Liver (tissue), 9 donors: ENCODE data around the gene GRIP2. TPM values are rescaled to one million over a fixed set of nuclear protein-coding genes. Genes with fewer than 3 reads are reported as not detected.

Source experiments
- DNase-seq: peaks from one replicate; pipeline ENCODE4 v3.0.0-alpha.2; 2017; ENCODE audit warnings: low spot score
- H3K27ac ChIP-seq, 2 donors: one replicate each; pipeline ENCODE4 v1.7.0; 2013; ENCODE audit warnings: inconsistent platforms in 2 of 2, low read length in 2 of 2, control low read depth in 1 of 2, low read depth in 1 of 2, mild to moderate bottlenecking in 1 of 2
- H3K27me3 ChIP-seq, 4 donors: one replicate each; pipeline versions ENCODE4 v1.6.1 to v1.7.0; 2013; ENCODE audit warnings: low read length in 3 of 4, inconsistent platforms in 1 of 4, mild to moderate bottlenecking in 1 of 4, moderate library complexity in 1 of 4; ENCODE audit not compliant: control insufficient read depth in 4 of 4, insufficient read depth in 4 of 4
- H3K36me3 ChIP-seq, 4 donors: one replicate each; pipeline versions ENCODE4 v1.6.1 to v1.7.0; 2013; ENCODE audit warnings: low read length in 3 of 4, mild to moderate bottlenecking in 3 of 4, low read depth in 1 of 4, moderate library complexity in 1 of 4; ENCODE audit not compliant: control insufficient read depth in 4 of 4, insufficient read depth in 3 of 4
- H3K4me1 ChIP-seq, 4 donors: one replicate each; pipeline versions ENCODE4 v1.6.1 to v1.7.0; 2013; ENCODE audit warnings: low read length in 3 of 4, mild to moderate bottlenecking in 3 of 4, moderate library complexity in 1 of 4; ENCODE audit not compliant: control insufficient read depth in 4 of 4, insufficient read depth in 4 of 4
- H3K4me3 ChIP-seq, 3 donors: one replicate each; pipeline versions ENCODE4 v1.6.1 to v1.7.0; 2013; ENCODE audit warnings: low read length in 3 of 3, control low read depth in 1 of 3, low read depth in 1 of 3, mild to moderate bottlenecking in 1 of 3
- H3K9ac ChIP-seq, 2 donors: one replicate each; pipeline ENCODE4 v1.7.0; 2013; ENCODE audit warnings: low read length in 2 of 2, mild to moderate bottlenecking in 2 of 2, moderate library complexity in 2 of 2, control low read depth in 1 of 2, low read depth in 1 of 2
- H3K9me3 ChIP-seq, 4 donors: one replicate each; pipeline versions ENCODE4 v1.6.1 to v1.7.0; 2013; ENCODE audit warnings: low read length in 3 of 4; ENCODE audit not compliant: control insufficient read depth in 4 of 4
- EGR1 ChIP-seq, 2 donors: IDR thresholded peaks; 2 replicates each; pipeline ENCODE4 v1.6.1; 2016 to 2018; ENCODE audit warnings: antibody characterized with exemption in 2 of 2, low read depth in 2 of 2
- FOXA1 ChIP-seq: IDR thresholded peaks from 2 replicates; pipeline ENCODE4 v1.6.1; 2016; ENCODE audit warnings: antibody characterized with exemption
- FOXA2 ChIP-seq: IDR thresholded peaks from 2 replicates; pipeline ENCODE4 v1.6.1; 2016; ENCODE audit warnings: antibody characterized with exemption
- GABPA ChIP-seq, 2 donors: IDR thresholded peaks in 1 of 2; conservative IDR thresholded peaks in 1 of 2; 2 replicates each; pipeline ENCODE4 v1.6.1; 2016; ENCODE audit warnings: antibody characterized with exemption in 2 of 2, mild to moderate bottlenecking in 1 of 2, moderate library complexity in 1 of 2
- HNF4A ChIP-seq, 2 donors: conservative IDR thresholded peaks; 2 replicates each; pipeline ENCODE4 v1.6.1; 2016; ENCODE audit warnings: antibody characterized with exemption in 2 of 2, mild to moderate bottlenecking in 2 of 2
- HNF4G ChIP-seq: IDR thresholded peaks from 2 replicates; pipeline ENCODE4 v1.6.1; 2016; ENCODE audit warnings: antibody characterized with exemption
- JUND ChIP-seq, 2 donors: IDR thresholded peaks; 2 replicates each; pipeline ENCODE4 v1.6.1; 2016; ENCODE audit warnings: antibody characterized with exemption in 2 of 2
- NR2F2 ChIP-seq: IDR thresholded peaks from 2 replicates; pipeline ENCODE4 v1.6.1; 2016; ENCODE audit warnings: antibody characterized with exemption
- RAD21 ChIP-seq, 2 donors: IDR thresholded peaks; 2 replicates each; pipeline ENCODE4 v1.6.1; 2016; ENCODE audit warnings: antibody characterized with exemption in 2 of 2, mild to moderate bottlenecking in 2 of 2
- RXRA ChIP-seq, 2 donors: IDR thresholded peaks; 2 replicates each; pipeline ENCODE4 v1.6.1; 2017 to 2018; ENCODE audit warnings: antibody characterized with exemption in 2 of 2, mild to moderate bottlenecking in 1 of 2
- SP1 ChIP-seq: IDR thresholded peaks from 2 replicates; pipeline ENCODE4 v1.6.1; 2018; ENCODE audit warnings: antibody characterized with exemption, mild to moderate bottlenecking
- TAF1 ChIP-seq: conservative IDR thresholded peaks from 2 replicates; pipeline ENCODE4 v1.6.1; 2016; ENCODE audit warnings: antibody characterized with exemption, mild to moderate bottlenecking
- YY1 ChIP-seq: IDR thresholded peaks from 2 replicates; pipeline ENCODE4 v1.6.1; 2016; ENCODE audit warnings: antibody characterized with exemption, mild to moderate bottlenecking
- ZBTB33 ChIP-seq: IDR thresholded peaks from 2 replicates; pipeline ENCODE4 v1.6.1; 2016; ENCODE audit warnings: antibody characterized with exemption
- WGBS: extraction: QIAGEN DNeasy Blood & Tissue Kit; methylation state at CpG from one replicate; pipeline ENCODE4 v1.1.7; 2013; 5-methylcytosine and 5-hydroxymethylcytosine counted together
- polyA plus RNA-seq, 2 donors: library from polyadenylated mRNA; stranded (reverse) in 1 of 2; unstranded in 1 of 2; fragments of 200-250 nt in 1 of 2; fragments of >200 nt in 1 of 2; fragmentation: Nextera tagmentation in 1 of 2; extraction: Ambion mirVana in 1 of 2; gene quantifications; one replicate each; pipeline versions ENCODE4 v1.2.1 to v1.2.3, GENCODE V29; 2013 to 2015
- total RNA-seq, 2 donors: library from RNA; depleted of rRNA; stranded (reverse); fragments of >200 nt; gene quantifications; one replicate each; pipeline ENCODE4 v1.2.3, GENCODE V29; 2014
- TF ChIP-seq, protein P1 (sequence below): IDR thresholded peaks from 2 replicates; pipeline ENCODE4 v1.6.1; 2016; ENCODE audit warnings: antibody characterized with exemption
- TF ChIP-seq, protein P2 (sequence below): IDR thresholded peaks from 2 replicates; pipeline ENCODE4 v1.6.1; 2016; ENCODE audit warnings: antibody characterized with exemption
- TF ChIP-seq, protein P3 (sequence below): IDR thresholded peaks from 2 replicates; pipeline ENCODE4 v1.6.1; 2016; ENCODE audit warnings: antibody characterized with exemption, mild to moderate bottlenecking
- TF ChIP-seq, protein P4 (sequence below): fragments of 150-350 bp; IDR thresholded peaks from 2 replicates; pipeline ENCODE4 v1.5.1; 2017; ENCODE audit warnings: improper control_type of control experiment, low read depth, low read length; ENCODE audit not compliant: missing input control
- donor health status: healthy.
- donor health status: healthy.
- donor health status: healthy.
- donor health status: healthy.
- donor health status: healthy.

The GRIP2 gene
- total and polyA plus RNA-seq, 4 donors: 0.05 to 0.33 (median 0.09) TPM; not detected in 1

DNA sequence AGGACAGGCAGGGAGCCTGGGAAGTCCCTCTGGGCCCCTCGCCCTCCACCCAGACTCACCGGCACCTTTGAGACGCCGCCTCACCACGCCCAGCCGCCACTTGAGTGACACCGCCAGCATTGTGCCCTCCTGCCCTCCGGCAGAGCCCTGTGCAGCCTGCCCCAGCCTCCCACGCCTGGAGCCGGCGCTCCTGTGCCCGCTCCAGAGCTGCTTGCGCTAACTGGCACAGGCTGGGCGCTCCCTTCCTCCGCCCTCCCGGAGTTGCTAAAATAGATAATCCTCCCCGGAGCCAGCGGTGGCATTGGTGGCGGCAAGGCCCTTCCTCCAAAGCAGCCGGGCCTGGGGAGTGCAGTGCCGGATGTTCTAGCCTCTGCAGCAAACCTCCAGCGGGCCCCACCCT is 15.7 kb upstream of the GRIP2 start:
- DNase-seq: no peak
- Histone ChIP-seq H3K36me3 (no peaks in the 10 kb centered on the region), H3K4me3 (no peak overlapping the region), H3K4me1 (peaks cover 0 to 3% (median 1%) of the 10 kb centered on the region in 4 donors), H3K27me3 (no peaks in the 10 kb centered on the region), H3K27ac (no peak overlapping the region), H3K9me3 (no peaks in the 10 kb centered on the region), H3K9ac (no peak overlapping the region)
- 27% methylated on average over 22 of the region's 22 CpGs for WGBS
- TF ChIP-seq SP1 (no peak), HNF4A (conservative IDR thresholded peaks at IDR 0.05) (no peak), JUND (IDR thresholded peaks at IDR 0.05) (no peak), TAF1 (no peak), EGR1 (IDR thresholded peaks at IDR 0.05; ENCODE audit: low read depth in 2 of 2) (no peak), YY1 (no peak), RXRA (IDR thresholded peaks at IDR 0.05) (no peak), FOXA2 (no peak), HNF4G (no peak), RAD21 (IDR thresholded peaks at IDR 0.05) (no peak), GABPA (IDR thresholded peaks at IDR 0.05 in 1 of 2, conservative IDR thresholded peaks at IDR 0.05 in 1 of 2) (no peak), FOXA1 (no peak), NR2F2 (no peak), ZBTB33 (no peak)
- TF ChIP-seq, protein P1, sequence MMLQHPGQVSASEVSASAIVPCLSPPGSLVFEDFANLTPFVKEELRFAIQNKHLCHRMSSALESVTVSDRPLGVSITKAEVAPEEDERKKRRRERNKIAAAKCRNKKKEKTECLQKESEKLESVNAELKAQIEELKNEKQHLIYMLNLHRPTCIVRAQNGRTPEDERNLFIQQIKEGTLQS: no peak
- TF ChIP-seq, protein P2, sequence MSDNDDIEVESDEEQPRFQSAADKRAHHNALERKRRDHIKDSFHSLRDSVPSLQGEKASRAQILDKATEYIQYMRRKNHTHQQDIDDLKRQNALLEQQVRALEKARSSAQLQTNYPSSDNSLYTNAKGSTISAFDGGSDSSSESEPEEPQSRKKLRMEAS: no peak
- TF ChIP-seq, protein P3, sequence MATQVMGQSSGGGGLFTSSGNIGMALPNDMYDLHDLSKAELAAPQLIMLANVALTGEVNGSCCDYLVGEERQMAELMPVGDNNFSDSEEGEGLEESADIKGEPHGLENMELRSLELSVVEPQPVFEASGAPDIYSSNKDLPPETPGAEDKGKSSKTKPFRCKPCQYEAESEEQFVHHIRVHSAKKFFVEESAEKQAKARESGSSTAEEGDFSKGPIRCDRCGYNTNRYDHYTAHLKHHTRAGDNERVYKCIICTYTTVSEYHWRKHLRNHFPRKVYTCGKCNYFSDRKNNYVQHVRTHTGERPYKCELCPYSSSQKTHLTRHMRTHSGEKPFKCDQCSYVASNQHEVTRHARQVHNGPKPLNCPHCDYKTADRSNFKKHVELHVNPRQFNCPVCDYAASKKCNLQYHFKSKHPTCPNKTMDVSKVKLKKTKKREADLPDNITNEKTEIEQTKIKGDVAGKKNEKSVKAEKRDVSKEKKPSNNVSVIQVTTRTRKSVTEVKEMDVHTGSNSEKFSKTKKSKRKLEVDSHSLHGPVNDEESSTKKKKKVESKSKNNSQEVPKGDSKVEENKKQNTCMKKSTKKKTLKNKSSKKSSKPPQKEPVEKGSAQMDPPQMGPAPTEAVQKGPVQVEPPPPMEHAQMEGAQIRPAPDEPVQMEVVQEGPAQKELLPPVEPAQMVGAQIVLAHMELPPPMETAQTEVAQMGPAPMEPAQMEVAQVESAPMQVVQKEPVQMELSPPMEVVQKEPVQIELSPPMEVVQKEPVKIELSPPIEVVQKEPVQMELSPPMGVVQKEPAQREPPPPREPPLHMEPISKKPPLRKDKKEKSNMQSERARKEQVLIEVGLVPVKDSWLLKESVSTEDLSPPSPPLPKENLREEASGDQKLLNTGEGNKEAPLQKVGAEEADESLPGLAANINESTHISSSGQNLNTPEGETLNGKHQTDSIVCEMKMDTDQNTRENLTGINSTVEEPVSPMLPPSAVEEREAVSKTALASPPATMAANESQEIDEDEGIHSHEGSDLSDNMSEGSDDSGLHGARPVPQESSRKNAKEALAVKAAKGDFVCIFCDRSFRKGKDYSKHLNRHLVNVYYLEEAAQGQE: no peak
- TF ChIP-seq, protein P4, sequence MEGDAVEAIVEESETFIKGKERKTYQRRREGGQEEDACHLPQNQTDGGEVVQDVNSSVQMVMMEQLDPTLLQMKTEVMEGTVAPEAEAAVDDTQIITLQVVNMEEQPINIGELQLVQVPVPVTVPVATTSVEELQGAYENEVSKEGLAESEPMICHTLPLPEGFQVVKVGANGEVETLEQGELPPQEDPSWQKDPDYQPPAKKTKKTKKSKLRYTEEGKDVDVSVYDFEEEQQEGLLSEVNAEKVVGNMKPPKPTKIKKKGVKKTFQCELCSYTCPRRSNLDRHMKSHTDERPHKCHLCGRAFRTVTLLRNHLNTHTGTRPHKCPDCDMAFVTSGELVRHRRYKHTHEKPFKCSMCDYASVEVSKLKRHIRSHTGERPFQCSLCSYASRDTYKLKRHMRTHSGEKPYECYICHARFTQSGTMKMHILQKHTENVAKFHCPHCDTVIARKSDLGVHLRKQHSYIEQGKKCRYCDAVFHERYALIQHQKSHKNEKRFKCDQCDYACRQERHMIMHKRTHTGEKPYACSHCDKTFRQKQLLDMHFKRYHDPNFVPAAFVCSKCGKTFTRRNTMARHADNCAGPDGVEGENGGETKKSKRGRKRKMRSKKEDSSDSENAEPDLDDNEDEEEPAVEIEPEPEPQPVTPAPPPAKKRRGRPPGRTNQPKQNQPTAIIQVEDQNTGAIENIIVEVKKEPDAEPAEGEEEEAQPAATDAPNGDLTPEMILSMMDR: no peak
